ENCODE measurements around the gene IL18BP.

IL18BP gene

GRCh38 chr11:71998649-71999310 is at the start of gene IL18BP:
IL18BP (plus strand) TSS chr11:71998909; CDS start chr11:71999985, 1,076 bp downstream.
- DNase-seq (ENCODE audit: low read depth, low spot score), result no peak

GRCh38 chr11:71949034-71949433 is 49.7 kb upstream of the IL18BP start:
- DNase-seq (ENCODE audit: low read depth, low spot score), result no peak

GRCh38 chr11:71951741-71952310 is 46.9 kb upstream of the IL18BP start:
- no peak for DNase-seq (ENCODE audit: low read depth, low spot score)

- no peak for DNase-seq (ENCODE audit: low read depth, low spot score)
Measured at GRCh38 chr11:71955898-71956456, 42.7 kb upstream of the IL18BP start.

GRCh38 chr11:71962428-71963038 is 36.2 kb upstream of the IL18BP start:
- no peak for DNase-seq (ENCODE audit: low read depth, low spot score)

GRCh38 chr11:71963468-71963867 is 35.2 kb upstream of the IL18BP start:
- DNase-seq (ENCODE audit: low read depth, low spot score), result no peak

GRCh38 chr11:71964641-71965040 is 34.1 kb upstream of the IL18BP start:
- DNase-seq (ENCODE audit: low read depth, low spot score), result no peak

GRCh38 chr11:71971680-71972079 is 27.0 kb upstream of the IL18BP start:
- no peak for DNase-seq (ENCODE audit: low read depth, low spot score)

- no peak for DNase-seq (ENCODE audit: low read depth, low spot score)
Measured at GRCh38 chr11:71976551-71976950, 22.2 kb upstream of the IL18BP start.

- DNase-seq (ENCODE audit: low read depth, low spot score), result no peak
Measured at GRCh38 chr11:71977090-71977489, 21.6 kb upstream of the IL18BP start.

- DNase-seq (ENCODE audit: low read depth, low spot score), result no peak
Measured at GRCh38 chr11:71977743-71978418, 20.8 kb upstream of the IL18BP start.

GRCh38 chr11:71979094-71979493 is 19.6 kb upstream of the IL18BP start:
- no peak for DNase-seq (ENCODE audit: low read depth, low spot score)

GRCh38 chr11:71979602-71980001 is 19.1 kb upstream of the IL18BP start:
- DNase-seq (ENCODE audit: low read depth, low spot score), result no peak

GRCh38 chr11:71986131-71986530 is 12.6 kb upstream of the IL18BP start:
- no peak for DNase-seq (ENCODE audit: low read depth, low spot score)

- no peak for DNase-seq (ENCODE audit: low read depth, low spot score)
Measured at GRCh38 chr11:71987521-71987920, 11.2 kb upstream of the IL18BP start.

GRCh38 chr11:71988050-71988449 is 10.7 kb upstream of the IL18BP start:
- no peak for DNase-seq (ENCODE audit: low read depth, low spot score)

GRCh38 chr11:71990701-71991100 is 8.0 kb upstream of the IL18BP start:
- DNase-seq (ENCODE audit: low read depth, low spot score), result no peak

- DNase-seq (ENCODE audit: low read depth, low spot score), result no peak
Measured at GRCh38 chr11:71991494-71991893, 7.2 kb upstream of the IL18BP start.

- DNase-seq (ENCODE audit: low read depth, low spot score), result no peak
Measured at GRCh38 chr11:71992136-71992730, 6.5 kb upstream of the IL18BP start.

GRCh38 chr11:71994786-71995185 is 3.9 kb upstream of the IL18BP start:
- no peak for DNase-seq (ENCODE audit: low read depth, low spot score)

- DNase-seq (ENCODE audit: low read depth, low spot score), result no peak
Measured at GRCh38 chr11:71995726-71996291, 2.9 kb upstream of the IL18BP start.

- no peak for DNase-seq (ENCODE audit: low read depth, low spot score)
Measured at GRCh38 chr11:71996517-71996916, 2.2 kb upstream of the IL18BP start.

Data from ELF-1 (cell line).